Endothelial cell of umbilical vein (primary cell): Measurements from ENCODE around the gene RAP1GAP.

Experiments used
- EZH2 ChIP-seq: IDR thresholded peaks from 2 replicates; pipeline ENCODE4 v1.6.1; 2012; ENCODE audit warnings: borderline replicate concordance, low read depth, mild to moderate bottlenecking, moderate library complexity, low read length, inconsistent platforms; ENCODE audit not compliant: severe bottlenecking
- POLR2A ChIP-seq: IDR thresholded peaks from 2 replicates; pipeline ENCODE4 v1.6.1; 2012; ENCODE audit warnings: low read depth, mild to moderate bottlenecking, control low read depth, low read length
- POLR2AphosphoS5 ChIP-seq: IDR thresholded peaks from 2 replicates; pipeline ENCODE4 v1.6.1; 2012; ENCODE audit warnings: low read depth, mild to moderate bottlenecking, control low read depth, low read length, moderate library complexity; ENCODE audit not compliant: insufficient read depth
- TF ChIP-seq, protein P1 (sequence below), 2 donors: IDR thresholded peaks; 1 replicate in 1 of 2; 2 replicates in 1 of 2; pipeline ENCODE4 v1.5.1; 2011; ENCODE audit warnings: low read length in 2 of 2, mild to moderate bottlenecking in 2 of 2, moderate library complexity in 2 of 2, control low read depth in 1 of 2, inconsistent platforms in 1 of 2, low read depth in 1 of 2; ENCODE audit not compliant: insufficient read depth in 1 of 2; ENCODE audit errors: extremely low read depth in 1 of 2

DNA sequence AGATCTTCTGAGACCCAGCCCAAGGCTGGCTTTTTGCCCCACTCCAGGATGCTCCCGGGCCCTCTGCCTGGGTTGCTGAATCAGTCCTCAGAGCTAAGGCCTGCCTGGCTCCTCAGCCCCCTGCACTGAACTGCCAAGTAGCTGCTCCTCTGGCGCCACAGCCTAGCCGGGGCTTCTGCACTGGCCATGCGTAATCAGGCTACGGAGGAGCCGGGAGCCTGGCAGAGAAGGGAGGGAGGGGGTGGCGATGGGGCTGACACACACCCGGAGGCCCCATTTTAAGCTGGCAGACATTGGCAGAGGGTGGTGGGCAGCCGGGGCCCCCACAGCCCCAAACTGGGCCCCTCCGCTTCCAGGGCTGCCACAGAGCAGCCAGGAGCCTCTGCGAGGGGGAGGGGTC lies 121.3 kb downstream of the RAP1GAP start:
- TF ChIP-seq POLR2A: no peak
- TF ChIP-seq, protein P1, sequence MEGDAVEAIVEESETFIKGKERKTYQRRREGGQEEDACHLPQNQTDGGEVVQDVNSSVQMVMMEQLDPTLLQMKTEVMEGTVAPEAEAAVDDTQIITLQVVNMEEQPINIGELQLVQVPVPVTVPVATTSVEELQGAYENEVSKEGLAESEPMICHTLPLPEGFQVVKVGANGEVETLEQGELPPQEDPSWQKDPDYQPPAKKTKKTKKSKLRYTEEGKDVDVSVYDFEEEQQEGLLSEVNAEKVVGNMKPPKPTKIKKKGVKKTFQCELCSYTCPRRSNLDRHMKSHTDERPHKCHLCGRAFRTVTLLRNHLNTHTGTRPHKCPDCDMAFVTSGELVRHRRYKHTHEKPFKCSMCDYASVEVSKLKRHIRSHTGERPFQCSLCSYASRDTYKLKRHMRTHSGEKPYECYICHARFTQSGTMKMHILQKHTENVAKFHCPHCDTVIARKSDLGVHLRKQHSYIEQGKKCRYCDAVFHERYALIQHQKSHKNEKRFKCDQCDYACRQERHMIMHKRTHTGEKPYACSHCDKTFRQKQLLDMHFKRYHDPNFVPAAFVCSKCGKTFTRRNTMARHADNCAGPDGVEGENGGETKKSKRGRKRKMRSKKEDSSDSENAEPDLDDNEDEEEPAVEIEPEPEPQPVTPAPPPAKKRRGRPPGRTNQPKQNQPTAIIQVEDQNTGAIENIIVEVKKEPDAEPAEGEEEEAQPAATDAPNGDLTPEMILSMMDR (IDR thresholded peaks at IDR 0.05; ENCODE audit: extremely low read depth in 1 of 2, insufficient read depth in 1 of 2, low read depth in 1 of 2, low read length in 2 of 2): no peak
- TF ChIP-seq POLR2AphosphoS5: no peak
- no peak for TF ChIP-seq EZH2
